Skeletal muscle cell (primary cell): ENCODE data around the gene MYO9A.

Experiments
- DNase-seq: peaks from one replicate; pipeline ENCODE4 v3.0.0-alpha.2; 2010; ENCODE audit warnings: low read depth
- H3K4me3 ChIP-seq: 2 replicates; pipeline ENCODE4 v1.5.1; 2011; ENCODE audit warnings: low read depth, mild to moderate bottlenecking, control low read depth, low read length, moderate library complexity

Gene MYO9A

DNA sequence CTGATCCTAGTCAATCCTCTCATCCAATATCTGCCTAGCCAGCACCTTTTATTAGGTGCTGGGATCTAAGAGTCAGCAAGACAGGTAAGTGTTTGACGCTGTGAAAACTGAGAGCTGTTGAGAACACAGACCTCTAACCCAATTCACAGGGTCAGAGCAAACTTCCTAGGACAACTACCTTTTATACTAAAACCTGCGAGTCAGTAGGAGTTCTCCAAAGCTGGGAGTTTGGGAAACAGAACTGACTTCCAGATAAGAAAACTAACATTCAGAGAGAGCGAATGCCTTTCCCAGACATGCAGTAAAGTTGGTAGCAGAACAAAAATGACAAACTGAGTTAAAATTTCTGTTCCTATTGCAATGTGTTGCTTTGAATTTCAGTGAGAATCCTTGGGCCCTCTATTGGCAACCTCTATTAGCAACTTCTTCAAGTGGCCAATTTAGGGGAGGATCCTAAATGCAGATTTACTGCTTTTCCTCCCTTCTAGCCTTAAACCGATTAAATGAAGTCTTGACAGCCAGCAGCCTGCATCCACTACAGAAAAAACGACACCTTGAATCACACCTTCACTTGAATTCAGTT, 296.3 kb downstream of the MYO9A start:
- no peak overlapping the region for H3K4me3 ChIP-seq
- no peak for DNase-seq

DNA sequence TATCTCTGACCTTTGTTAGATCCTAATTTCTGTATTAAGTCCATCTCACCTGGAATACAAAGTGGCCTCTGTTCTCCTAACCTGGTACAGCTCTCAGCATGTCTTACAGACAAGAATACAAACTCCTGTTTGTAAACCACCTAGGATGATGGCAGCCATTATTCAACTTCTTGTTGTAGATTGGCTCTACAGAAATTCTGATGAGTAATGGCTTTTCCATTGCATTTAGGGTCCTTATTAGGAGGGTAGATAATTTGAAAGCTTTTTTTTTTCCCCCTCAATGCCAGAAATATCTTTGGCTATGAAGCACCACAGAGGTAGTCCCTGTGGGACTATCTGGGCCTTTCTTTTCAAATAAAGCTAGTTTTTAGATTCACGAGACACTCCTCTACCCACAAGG, 297.8 kb downstream of the MYO9A start:
- DNase-seq, result no peak
- H3K4me3 ChIP-seq, result no peak overlapping the region

DNA sequence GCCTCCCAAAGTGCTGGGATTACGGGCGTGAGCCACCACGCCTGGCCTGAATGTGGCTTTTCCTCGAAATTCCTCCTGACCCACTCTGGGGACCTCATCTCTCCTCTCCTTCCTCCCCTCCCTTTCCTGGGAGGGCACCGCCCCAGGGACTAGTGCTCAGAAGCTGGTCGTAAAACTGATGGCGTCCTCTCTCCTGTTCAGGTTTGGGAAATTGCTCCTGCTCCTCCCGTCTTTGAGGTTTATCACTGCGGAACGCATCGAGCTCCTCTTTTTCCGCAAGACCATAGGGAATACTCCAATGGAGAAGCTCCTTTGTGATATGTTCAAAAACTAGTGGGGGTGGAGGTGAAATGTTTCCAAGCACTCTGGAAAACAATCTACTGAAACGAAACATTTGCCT, 300.6 kb downstream of the MYO9A start:
- DNase-seq, result no peak
- no peak overlapping the region for H3K4me3 ChIP-seq

DNA sequence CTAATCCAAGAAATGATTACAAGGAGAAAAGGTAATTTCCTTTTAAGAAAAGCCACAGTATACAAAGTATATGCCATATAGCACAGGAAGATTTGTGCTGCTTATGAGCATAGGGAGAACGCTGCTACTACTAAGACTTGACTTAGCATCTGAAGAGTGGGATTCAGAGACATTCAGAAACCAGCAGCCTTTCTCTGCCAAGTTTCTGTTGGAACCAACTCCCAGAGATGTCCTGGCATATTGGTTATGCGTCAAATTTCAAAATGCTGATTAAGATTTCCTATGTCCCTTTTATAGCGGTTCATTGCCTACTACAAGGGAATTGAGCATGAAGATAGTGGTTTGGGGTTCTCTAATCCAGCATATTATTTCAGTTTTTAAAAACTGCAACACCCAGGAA, 302.6 kb downstream of the MYO9A start:
- no peak for DNase-seq
- H3K4me3 ChIP-seq, result no peak overlapping the region

DNA sequence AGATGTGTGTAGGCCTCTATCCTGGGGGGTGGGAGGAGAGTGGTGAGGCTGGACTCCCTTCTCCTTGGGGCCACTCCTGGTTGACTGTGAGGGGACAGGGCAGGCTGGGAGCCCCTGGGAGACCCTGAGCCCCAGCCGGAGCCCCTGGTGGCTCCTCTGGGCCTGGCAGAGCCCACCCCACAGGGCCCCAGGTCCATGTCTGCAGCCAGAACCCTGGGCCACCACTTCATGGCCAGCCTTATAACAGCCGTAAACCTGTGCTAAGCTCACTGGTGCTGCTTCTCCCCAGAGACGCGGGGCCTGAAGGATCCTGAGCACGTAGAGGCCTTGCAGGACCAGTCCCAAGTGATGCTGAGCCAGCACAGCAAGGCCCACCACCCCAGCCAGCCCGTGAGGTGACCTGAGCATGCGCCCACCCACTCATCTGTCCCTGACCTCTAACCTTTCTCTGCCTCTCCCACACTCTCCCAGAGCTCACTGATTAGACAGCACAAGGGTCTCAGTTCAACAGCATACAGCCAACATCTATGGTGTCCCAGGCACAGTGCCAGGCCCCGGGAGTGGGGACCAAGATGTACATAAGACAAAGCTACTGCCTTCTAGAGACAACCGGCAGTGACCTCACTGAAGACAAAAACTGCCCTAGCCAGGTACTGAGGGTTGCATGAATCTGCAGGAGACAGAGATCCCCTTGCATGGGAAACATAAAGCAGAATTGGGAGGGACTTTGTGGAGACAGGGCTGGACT, 304.1 kb downstream of the MYO9A start:
- no peak overlapping the region for H3K4me3 ChIP-seq
- no peak for DNase-seq

DNA sequence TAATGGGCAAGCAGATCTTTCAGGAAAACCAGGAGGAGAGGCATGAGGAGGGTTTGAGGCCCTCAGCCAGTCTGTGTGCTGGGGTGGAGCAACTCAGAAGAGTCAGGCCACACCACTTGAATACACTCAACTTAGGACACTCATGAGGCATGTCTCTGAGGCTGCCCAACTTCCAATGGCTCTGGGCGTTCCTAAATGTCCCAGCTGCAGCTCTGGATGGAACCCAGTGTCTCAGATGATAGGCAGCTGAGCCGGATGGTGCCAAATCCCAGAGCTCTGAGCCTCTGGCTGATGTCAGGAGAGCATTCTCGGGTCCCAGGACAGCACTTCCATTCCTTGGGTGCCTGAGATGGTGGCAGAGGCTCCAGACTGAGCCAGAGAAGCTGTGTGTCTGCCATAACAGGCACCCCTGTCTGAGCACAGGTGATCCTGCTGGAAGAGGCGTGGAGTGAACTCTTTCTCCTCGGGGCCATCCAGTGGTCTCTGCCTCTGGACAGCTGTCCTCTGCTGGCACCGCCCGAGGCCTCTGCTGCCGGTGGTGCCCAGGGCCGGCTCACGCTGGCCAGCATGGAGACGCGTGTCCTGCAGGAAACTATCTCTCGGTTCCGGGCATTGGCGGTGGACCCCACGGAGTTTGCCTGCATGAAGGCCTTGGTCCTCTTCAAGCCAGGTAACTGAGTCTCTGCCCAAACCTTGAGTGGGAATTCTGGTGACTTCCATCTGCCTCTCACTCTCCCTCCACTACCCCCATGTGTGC, 304.8 kb downstream of the MYO9A start:
- no peak overlapping the region for H3K4me3 ChIP-seq
- no peak for DNase-seq

DNA sequence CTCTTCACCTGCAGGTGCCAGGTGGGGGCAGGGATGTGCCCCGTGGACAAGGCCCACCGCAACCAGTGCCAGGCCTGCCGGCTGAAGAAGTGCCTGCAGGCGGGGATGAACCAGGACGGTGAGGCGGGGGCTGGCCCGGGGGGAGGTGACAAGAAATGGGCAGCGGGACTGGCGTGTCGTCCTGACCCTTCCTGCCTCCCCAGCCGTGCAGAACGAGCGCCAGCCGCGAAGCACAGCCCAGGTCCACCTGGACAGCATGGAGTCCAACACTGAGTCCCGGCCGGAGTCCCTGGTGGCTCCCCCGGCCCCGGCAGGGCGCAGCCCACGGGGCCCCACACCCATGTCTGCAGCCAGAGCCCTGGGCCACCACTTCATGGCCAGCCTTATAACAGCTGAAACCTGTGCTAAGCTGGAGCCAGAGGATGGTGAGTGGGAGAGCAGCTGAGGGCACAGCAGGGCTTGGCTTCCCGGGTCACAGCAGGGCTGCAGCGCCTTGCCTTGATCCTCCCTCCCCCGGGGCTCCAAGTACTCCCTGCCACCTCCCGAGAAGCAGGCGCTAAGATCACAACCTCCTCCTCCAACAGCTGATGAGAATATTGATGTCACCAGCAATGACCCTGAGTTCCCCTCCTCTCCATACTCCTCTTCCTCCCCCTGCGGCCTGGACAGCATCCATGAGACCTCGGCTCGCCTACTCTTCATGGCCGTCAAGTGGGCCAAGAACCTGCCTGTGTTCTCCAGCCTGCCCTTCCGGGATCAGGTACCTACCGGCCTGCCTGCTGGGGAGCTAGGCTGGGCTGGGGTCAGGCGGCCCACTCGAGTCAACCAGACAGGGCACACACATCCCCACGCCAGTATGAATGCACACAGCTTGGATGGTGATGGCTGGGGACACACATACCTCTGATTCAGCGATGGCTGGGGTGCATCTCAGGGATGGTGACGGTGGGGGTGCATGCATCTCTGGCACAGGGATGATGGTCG, 305.9 kb downstream of the MYO9A start:
- DNase-seq, result no peak
- H3K4me3 ChIP-seq, result no peak overlapping the region

DNA sequence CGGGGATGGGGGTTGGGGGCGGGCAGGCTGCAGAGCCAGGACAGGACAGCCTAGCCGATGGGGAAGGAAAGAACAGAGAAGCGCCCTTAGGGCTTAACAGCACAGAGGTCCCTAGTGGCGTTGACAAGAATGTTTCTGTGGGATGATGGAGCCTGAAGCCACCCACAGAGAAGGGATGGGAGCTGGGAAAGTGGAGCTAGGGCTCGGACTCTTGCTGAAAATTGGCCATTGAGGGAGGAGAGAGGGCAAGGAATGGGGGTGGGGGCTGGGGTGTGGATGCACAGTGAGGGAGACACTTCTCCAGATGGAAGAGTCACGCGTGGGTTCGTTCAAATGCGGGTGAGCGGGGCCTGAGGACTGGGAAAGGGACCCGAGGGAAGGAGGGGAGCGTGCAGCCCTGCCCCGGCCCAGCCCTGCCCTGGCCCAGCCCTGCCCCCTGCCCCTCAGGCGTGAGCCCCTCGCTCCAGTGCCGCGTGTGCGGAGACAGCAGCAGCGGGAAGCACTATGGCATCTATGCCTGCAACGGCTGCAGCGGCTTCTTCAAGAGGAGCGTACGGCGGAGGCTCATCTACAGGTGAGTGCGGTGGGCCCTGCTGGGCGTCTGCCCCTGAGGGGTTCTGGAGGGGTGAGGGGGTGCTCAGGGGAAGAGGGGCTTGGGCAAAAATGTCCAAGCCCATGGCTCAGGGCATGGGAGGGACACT, 306.8 kb downstream of the MYO9A start:
- DNase-seq, result no peak
- H3K4me3 ChIP-seq, result no peak overlapping the region

DNA sequence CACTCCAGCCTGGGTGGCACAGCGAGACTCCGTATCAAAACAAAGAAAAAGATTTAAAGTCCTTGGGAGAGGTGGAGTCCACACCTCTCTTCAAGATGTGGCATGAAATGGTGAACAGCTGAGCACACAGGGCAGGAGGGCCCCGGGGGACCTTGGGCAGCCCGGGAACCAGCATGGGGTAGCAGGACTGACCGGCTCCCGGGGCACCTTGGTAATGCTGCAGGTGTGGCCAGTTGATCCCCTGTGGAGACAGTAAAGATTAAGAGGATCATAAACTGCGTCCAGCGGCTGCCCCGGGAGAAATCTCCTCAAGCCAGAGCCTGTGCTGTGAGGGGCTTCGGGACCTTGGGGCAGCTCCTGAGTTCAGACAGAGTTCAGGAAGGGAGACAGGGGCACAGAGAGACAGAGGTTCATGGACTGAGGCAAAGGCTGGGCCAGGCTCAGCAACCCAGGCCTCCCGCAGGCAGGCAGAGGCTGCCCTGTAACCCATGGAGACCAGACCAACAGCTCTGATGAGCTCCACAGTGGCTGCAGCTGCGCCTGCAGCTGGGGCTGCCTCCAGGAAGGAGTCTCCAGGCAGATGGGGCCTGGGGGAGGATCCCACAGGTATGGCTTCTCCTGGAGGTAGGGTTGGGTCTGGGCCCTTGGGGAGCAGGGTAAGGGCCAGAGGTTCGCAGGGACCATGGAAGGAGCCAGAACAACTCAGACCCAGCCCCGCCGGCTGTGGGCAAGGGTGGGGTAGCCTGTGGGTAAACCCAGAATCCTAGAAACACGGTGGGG, 307.5 kb downstream of the MYO9A start, which contains the start of gene NR2E3:
TSS of gene NR2E3 (plus strand) at position 299 of the 780 bp plus-strand sequence. CDS start at position 489, 190 bp downstream.
- H3K4me3 ChIP-seq, result no peak within 1 kb of the TSS
- no peak for DNase-seq

DNA sequence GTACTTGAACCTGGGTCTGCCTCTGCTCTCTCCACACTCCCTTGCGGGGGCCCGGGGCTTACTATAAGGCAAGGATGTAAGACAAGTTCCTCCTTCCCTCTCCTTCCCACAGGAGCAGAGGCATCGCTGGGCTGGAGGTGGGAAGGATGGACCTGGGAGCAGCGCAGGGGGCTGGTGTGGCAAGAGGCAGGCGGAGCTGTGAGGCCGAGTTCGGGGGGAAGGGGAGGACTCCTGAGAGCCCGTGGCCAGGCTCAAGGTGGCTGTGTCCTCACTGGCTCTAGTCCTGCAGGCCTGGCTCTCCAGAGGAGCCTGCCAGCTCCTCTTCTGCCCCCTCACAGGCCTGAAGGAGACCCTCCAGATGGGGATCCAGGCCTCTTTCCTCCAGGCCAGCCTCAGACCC, 308.6 kb downstream of the MYO9A start:
- no peak for DNase-seq
- no peak overlapping the region for H3K4me3 ChIP-seq

DNA sequence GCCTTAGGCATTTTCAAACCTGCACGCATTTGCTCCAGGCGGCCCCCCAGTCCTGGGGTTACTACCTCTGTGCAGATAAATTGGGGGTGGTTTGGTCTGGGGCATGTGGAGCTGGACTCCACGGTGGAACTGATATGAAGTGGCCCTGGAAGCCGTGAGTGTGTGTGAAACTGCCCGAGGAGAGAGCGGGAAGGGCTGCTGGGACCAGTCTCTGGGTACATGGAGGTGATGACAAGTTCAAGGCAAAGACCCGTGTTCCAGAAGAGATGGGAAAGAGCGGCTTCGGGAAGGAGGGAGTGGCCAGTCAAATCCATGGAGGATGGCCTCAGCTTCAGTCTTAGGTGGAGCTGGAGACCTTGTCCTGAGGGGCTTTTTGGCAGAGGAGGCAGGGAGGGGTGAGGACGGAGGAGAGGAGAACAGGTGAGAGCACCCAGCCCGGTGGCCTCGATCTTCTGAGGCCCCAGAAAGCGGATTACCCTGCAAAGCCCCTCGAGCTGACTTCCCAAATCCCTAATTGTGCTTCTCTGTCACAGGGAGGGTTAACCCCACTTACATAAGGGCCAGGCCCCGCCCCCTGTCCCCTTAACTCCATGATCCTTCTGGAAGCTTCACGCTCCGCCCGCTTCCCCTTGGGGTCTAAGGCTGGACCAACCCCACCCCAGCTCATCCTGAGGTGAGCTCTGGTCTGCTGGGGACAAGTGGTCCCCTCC, 309.5 kb downstream of the MYO9A start:
- no peak overlapping the region for H3K4me3 ChIP-seq
- no peak for DNase-seq

DNA sequence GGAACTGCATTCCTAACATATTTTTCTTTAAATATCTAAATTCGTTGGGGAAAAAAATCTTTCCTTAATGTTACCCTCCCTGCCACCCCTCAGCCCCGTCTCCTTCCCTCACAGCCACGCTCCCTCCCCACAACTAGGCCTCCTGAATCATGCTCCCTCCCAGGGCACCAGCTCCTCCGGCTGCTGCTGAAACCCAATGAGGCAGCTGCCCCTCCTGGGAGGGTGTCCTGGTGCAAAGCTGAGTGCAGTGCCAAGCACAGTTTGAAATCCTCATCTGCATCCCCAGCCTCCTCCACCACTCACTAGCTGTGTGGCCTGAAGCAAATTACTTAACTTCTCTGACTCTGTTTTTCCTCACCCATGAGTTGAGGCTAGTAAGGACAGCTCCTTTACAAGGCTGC, 310.3 kb downstream of the MYO9A start:
- no peak overlapping the region for H3K4me3 ChIP-seq
- DNase-seq, result no peak

DNA sequence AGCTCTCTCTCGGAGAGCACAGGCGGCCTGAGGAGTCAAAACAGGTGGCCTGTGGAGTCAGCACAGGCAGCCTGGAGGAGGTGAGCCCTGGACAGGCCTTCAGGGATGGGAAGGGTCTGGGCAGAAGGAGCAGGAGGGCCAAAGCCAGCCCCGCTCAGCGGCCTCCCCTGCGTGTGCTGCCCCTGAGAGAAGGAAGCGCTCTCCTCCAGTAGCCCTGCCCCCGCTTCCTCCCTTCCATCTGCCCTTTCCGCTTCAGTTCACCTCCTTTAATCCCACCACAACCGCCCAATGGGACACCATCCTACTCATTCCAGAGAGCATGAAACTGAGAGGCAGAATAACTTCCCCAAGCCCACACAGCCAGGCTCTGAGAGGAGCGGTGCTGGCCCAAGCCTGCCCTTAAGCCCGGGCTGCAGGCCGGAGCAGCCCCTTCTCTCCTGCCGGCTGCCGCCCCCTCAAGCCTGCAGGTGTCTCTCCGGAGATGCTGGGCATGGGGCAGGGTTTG, 310.8 kb downstream of the MYO9A start:
- H3K4me3 ChIP-seq, result no peak overlapping the region
- no peak for DNase-seq

DNA sequence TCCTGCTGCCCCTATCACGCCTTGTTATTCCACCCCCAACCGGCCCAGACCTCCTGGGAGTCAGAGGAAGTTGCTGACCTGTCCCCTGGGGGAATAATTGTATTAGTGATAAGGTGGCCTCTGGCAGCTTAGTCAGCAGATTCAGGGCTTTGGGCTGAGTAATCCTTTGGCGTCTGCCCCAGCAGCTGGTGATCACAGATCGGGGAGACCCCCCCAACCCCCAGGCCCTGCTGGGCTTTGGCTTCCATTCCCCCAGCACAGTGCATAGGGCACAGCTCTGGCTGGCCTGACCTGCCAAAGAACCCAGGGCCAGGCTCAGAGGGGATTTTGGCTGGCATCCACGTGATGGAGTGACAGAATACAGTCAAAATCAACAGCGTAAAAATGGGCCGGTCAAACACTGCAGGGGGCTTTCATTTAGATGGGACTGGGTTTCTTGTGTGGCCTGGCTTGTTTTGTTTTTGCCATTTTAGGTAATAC, 311.5 kb downstream of the MYO9A start:
- H3K4me3 ChIP-seq, result no peak overlapping the region
- no peak for DNase-seq

DNA sequence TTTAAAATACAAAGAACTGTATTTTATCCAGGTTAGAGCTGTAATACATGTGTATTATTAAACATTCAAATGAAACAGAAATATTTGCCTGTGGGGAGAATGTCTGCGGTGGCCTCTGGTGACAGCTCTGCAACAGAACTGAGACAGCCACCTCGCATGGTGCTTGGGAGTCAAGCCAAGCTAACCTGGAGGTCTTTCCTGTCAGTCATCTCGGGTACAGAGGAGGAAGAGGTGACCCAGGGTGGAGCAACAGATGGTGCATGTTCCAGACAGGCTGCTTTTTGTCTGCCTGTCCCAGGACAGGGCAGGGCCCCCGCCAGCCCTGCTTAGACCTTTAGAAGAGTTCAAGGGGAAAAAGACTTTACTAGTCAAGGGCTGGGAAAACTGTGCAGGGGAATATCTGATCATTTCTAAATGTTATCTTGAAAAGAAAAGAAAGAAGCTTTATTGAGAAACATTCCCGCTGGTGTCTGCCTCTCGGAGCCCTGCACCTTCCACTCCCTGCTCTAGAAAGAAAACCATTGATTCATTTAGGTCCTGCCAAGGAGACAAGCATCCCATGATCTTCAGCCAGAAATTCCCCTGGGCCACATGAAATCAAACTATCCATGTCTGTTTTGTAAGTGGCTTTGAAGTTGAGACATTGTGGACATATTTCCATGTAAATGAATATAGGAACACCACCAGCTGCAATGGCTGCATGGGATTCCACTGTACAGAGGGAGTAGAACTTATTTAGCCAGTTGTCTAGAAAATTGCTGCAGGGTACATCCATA, 313.1 kb downstream of the MYO9A start:
- no peak for DNase-seq
- H3K4me3 ChIP-seq, result no peak overlapping the region

DNA sequence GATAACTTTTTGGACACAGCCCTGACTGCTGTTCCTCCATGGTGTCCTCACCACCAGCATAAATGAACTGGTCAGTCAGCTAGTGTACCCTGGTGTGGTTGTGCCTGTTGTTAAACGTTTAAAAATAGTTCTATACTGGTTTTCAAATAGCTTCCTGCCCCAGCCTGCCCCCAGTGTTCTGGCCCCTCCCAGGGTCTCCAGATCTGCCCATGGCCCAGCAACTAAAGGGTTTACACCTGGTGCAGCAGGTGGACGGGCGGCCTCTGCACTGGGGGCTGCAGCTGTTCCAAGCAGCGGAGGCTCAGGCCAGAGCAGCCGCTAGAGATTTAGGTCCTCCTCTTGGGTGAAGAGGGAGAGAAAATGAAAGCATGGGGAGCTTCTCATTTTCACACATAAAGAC, 313.7 kb downstream of the MYO9A start:
- no peak overlapping the region for H3K4me3 ChIP-seq
- DNase-seq, result no peak

DNA sequence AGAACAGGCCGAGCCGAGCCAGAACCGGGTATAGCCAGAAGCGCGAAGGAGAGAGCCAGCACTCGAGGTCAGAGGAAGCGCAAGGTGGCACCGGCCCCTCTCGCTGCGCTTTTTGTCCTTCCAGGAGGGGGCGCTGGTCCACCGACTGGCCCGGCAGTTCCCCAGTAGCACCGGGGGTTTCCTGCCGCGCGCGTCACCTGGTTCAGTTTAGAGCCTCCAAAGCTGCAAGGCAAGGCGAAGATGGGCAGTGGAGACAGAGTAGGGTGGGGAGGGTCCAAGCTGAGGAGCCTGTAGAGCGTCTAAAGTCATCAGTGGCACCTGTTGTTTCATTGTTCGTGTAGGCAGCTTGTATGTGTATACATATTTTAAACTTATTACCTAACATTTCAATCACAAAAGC, 315.2 kb downstream of the MYO9A start:
- H3K4me3 ChIP-seq, result no peak overlapping the region
- no peak for DNase-seq
